IMR-90 (cell line): ENCODE measurements around the gene SYNPO. TPM values are rescaled to one million over a fixed set of nuclear protein-coding genes. Genes with fewer than 3 reads are reported as not detected.

ENCODE experiments used
- ATAC-seq: fragments of 200-7000 bp; cut with Tn5 transposase; 2 replicates; pipeline ENCODE4 v1.9.1; 2020; ENCODE audit warnings: low read depth, mild to moderate bottlenecking, moderate library complexity
- BruUV-seq: library from RNA; stranded (reverse); fragments of 400-500 nt; replicated peaks from 2 replicates; lab custom pipeline; 2021; lab: Mats Ljungman, UMichigan
- CTCF ChIA-PET: fragments of 300-600 bp; formaldehyde crosslinking; extraction: SDS; loops from one replicate; lab custom pipeline; 2021; ENCODE audit warnings: antibody characterized with exemption; lab: Yijun Ruan, JAX
- POLR2A ChIA-PET: fragments of 300-600 bp; sonication (Branson Sonifier 250); formaldehyde crosslinking; loops from one replicate; lab custom pipeline; 2022; ENCODE audit warnings: antibody characterized with exemption; ENCODE audit not compliant: unreplicated experiment; lab: Charles Lee
- DNase-seq: peaks from one replicate; pipeline ENCODE4 v3.0.0; 2013
- H2AFZ ChIP-seq: replicated peaks from 2 replicates; pipeline ENCODE3; 2013; ENCODE audit warnings: low read length, mild to moderate bottlenecking; ENCODE audit not compliant: poor library complexity
- H2AK5ac ChIP-seq: 2 replicates; pipeline ENCODE4 v1.6.1; 2013; ENCODE audit warnings: low read depth, low read length, inconsistent platforms
- H2AK9ac ChIP-seq: replicated peaks from 2 replicates; pipeline ENCODE3; 2013; ENCODE audit warnings: mild to moderate bottlenecking, low read depth, low read length, moderate library complexity; ENCODE audit not compliant: poor library complexity
- H2BK120ac ChIP-seq: 2 replicates; pipeline ENCODE4 v1.6.1; 2013; ENCODE audit warnings: low read depth, low read length, inconsistent platforms
- H2BK15ac ChIP-seq: 3 replicates; pipeline ENCODE4 v1.6.1; 2013; ENCODE audit warnings: low read depth, low read length, inconsistent platforms
- H2BK20ac ChIP-seq: 2 replicates; pipeline ENCODE4 v1.6.1; 2013; ENCODE audit warnings: low read depth, mild to moderate bottlenecking, inconsistent platforms, low read length, moderate library complexity
- H2BK5ac ChIP-seq: 2 replicates; pipeline ENCODE4 v1.6.1; 2013; ENCODE audit warnings: mild to moderate bottlenecking, low read depth, low read length, inconsistent platforms; ENCODE audit not compliant: poor library complexity, severe bottlenecking
- H3K14ac ChIP-seq: replicated peaks from 2 replicates; pipeline ENCODE4 v1.6.1; 2013; ENCODE audit warnings: low read depth, low read length, inconsistent platforms
- H3K18ac ChIP-seq: 2 replicates; pipeline ENCODE4 v1.6.1; 2013; ENCODE audit warnings: low read depth, low read length, control low read depth
- H3K23ac ChIP-seq: 2 replicates; pipeline ENCODE4 v1.6.1; 2013; ENCODE audit warnings: low read depth, low read length, inconsistent platforms
- H3K27ac ChIP-seq: 2 replicates; pipeline ENCODE4 v1.5.1; 2013; ENCODE audit warnings: mild to moderate bottlenecking, control low read depth, low read length; ENCODE audit not compliant: insufficient read depth
- H3K27me3 ChIP-seq: 2 replicates; pipeline ENCODE4 v1.6.1; 2013; ENCODE audit warnings: low read length; ENCODE audit not compliant: control insufficient read depth, insufficient read depth
- H3K36me3 ChIP-seq: 2 replicates; pipeline ENCODE4 v1.6.1; 2013; ENCODE audit warnings: low read length, mixed read lengths; ENCODE audit not compliant: control insufficient read depth, insufficient read depth
- H3K4ac ChIP-seq: 2 replicates; pipeline ENCODE4 v1.6.1; 2013; ENCODE audit warnings: low read depth, low read length, inconsistent platforms
- H3K4me1 ChIP-seq: 2 replicates; pipeline ENCODE4 v1.6.1; 2013; ENCODE audit warnings: low read length, mixed read lengths; ENCODE audit not compliant: control insufficient read depth, insufficient read depth
- H3K4me2 ChIP-seq: 2 replicates; pipeline ENCODE4 v1.6.1; 2013; ENCODE audit warnings: low read depth, mild to moderate bottlenecking, control low read depth, low read length, moderate library complexity
- H3K4me3 ChIP-seq: 2 replicates; pipeline ENCODE4 v1.5.1; 2013; ENCODE audit warnings: low read depth, mild to moderate bottlenecking, control low read depth, low read length, moderate library complexity; ENCODE audit not compliant: insufficient read depth
- H3K56ac ChIP-seq: 2 replicates; pipeline ENCODE4 v1.6.1; 2013; ENCODE audit warnings: low read length, inconsistent platforms; ENCODE audit not compliant: insufficient read depth; ENCODE audit errors: extremely low read depth
- H3K79me1 ChIP-seq, 2 experiments: 2 replicates each; pipeline ENCODE4 v1.6.1; 2013; ENCODE audit warnings: low read length in 2 of 2, inconsistent platforms in 1 of 2, low read depth in 1 of 2
- H3K9ac ChIP-seq: 2 replicates; pipeline ENCODE4 v1.6.1; 2013; ENCODE audit warnings: low read depth, low read length, control low read depth
- H3K9me1 ChIP-seq: 2 replicates; pipeline ENCODE4 v1.6.1; 2013; ENCODE audit warnings: low read length, inconsistent platforms; ENCODE audit not compliant: insufficient read depth
- H3K9me3 ChIP-seq: 2 replicates; pipeline ENCODE4 v1.6.1; 2013; ENCODE audit warnings: low read length; ENCODE audit not compliant: control insufficient read depth, insufficient read depth
- H4K20me1 ChIP-seq: 2 replicates; pipeline ENCODE4 v1.6.1; 2013; ENCODE audit warnings: low read length, inconsistent platforms; ENCODE audit not compliant: insufficient read depth
- H4K5ac ChIP-seq: 2 replicates; pipeline ENCODE4 v1.6.1; 2013; ENCODE audit warnings: mild to moderate bottlenecking, low read depth, low read length, control low read depth
- H4K8ac ChIP-seq, 2 experiments: 2 replicates each; pipeline ENCODE4 v1.6.1; 2013; ENCODE audit warnings: low read depth in 2 of 2, low read length in 2 of 2, control low read depth in 1 of 2, inconsistent platforms in 1 of 2
- H4K91ac ChIP-seq: 2 replicates; pipeline ENCODE4 v1.6.1; 2013; ENCODE audit warnings: low read depth, low read length, inconsistent platforms; ENCODE audit not compliant: insufficient read depth
- BHLHE40 ChIP-seq: fragments of 150-350 bp; IDR thresholded peaks from 2 replicates; pipeline ENCODE4 v1.6.1; 2016; ENCODE audit warnings: mild to moderate bottlenecking, low read depth, low read length
- CHD1 ChIP-seq: IDR thresholded peaks from 2 replicates; pipeline ENCODE4 v1.6.1; 2012; ENCODE audit warnings: low read depth, low read length, improper control_type of control experiment
- ELK1 ChIP-seq: fragments of 150-350 bp; IDR thresholded peaks from 2 replicates; pipeline ENCODE4 v1.6.1; 2016; ENCODE audit warnings: low read depth, mild to moderate bottlenecking, low read length, moderate library complexity, borderline replicate concordance
- FOS ChIP-seq: fragments of 150-350 bp; IDR thresholded peaks from 2 replicates; pipeline ENCODE4 v1.6.1; 2016; ENCODE audit warnings: low read depth, low read length
- MAZ ChIP-seq: IDR thresholded peaks from 2 replicates; pipeline ENCODE4 v1.6.1; 2012; ENCODE audit warnings: low read depth, mild to moderate bottlenecking, low read length, improper control_type of control experiment, moderate library complexity, borderline replicate concordance
- MXI1 ChIP-seq: IDR thresholded peaks from 2 replicates; pipeline ENCODE4 v1.6.1; 2012; ENCODE audit warnings: low read depth, mild to moderate bottlenecking, low read length, moderate library complexity, borderline replicate concordance
- NFE2L2 ChIP-seq: fragments of 150-350 bp; IDR thresholded peaks from 2 replicates; pipeline ENCODE4 v1.6.1; 2016; ENCODE audit warnings: low read depth, mild to moderate bottlenecking, low read length
- POLR2A ChIP-seq: IDR thresholded peaks from 2 replicates; pipeline ENCODE4 v1.6.1; 2012; ENCODE audit warnings: mild to moderate bottlenecking, low read depth, low read length
- RAD21 ChIP-seq: IDR thresholded peaks from 2 replicates; pipeline ENCODE4 v1.6.1; 2012; ENCODE audit warnings: low read length, improper control_type of control experiment
- RCOR1 ChIP-seq: IDR thresholded peaks from 2 replicates; pipeline ENCODE4 v1.6.1; 2012; ENCODE audit warnings: mild to moderate bottlenecking, low read length, improper control_type of control experiment; ENCODE audit not compliant: insufficient replicate concordance
- RFX5 ChIP-seq: IDR thresholded peaks from 2 replicates; pipeline ENCODE4 v1.8.0; 2012; ENCODE audit warnings: low read depth, mild to moderate bottlenecking, low read length, moderate library complexity
- WGBS, 2 experiments: methylation state at CpG; one replicate each; pipeline versions ENCODE4 v1.1.5 to v1.1.7; 2013; ENCODE audit warnings: missing lambda C conversion rate in 2 of 2; ENCODE audit not compliant: insufficient read length in 1 of 2; ENCODE audit errors: extremely low coverage in 2 of 2; 5-methylcytosine and 5-hydroxymethylcytosine counted together
- dilution Hi-C: fragments of 300-500 bp; cut with HindIII; formaldehyde crosslinking; loops from one replicate; pipeline ENCODE4 v1.14.3; 2018; ENCODE audit warnings: low sequenced_read_pairs; ENCODE audit not compliant: unreplicated experiment
- in situ Hi-C: fragments of 300-500 bp; cut with MboI; formaldehyde crosslinking; loops from 3 replicates; pipeline ENCODE4 v1.14.3; 2019; ENCODE audit warnings: low sequenced_read_pairs, inconsistent platforms, mixed read lengths
- intact Hi-C: fragments of 100-400 bp; cut with micrococcal nuclease; formaldehyde crosslinking; loops from 2 replicates; pipeline ENCODE4 v1.10.0; 2022
- polyA plus RNA-seq, 3 experiments: library from polyadenylated mRNA; depleted of rRNA; stranded (reverse); fragments of >200 nt; gene quantifications; 2 replicates each; pipeline ENCODE4 v1.2.3, GENCODE V29; 2012; ENCODE audit warnings: low replicate concordance in 1 of 3
- total RNA-seq: library from RNA; depleted of rRNA; stranded (reverse); fragments of >200 nt; gene quantifications from 2 replicates; pipeline ENCODE4 v1.2.3, GENCODE V29; 2012

Gene SYNPO
- total and polyA plus RNA-seq, 2 of the 4 experiments (the other 2 are of a cell fraction) = 3.0 to 24.8 TPM

DNA sequence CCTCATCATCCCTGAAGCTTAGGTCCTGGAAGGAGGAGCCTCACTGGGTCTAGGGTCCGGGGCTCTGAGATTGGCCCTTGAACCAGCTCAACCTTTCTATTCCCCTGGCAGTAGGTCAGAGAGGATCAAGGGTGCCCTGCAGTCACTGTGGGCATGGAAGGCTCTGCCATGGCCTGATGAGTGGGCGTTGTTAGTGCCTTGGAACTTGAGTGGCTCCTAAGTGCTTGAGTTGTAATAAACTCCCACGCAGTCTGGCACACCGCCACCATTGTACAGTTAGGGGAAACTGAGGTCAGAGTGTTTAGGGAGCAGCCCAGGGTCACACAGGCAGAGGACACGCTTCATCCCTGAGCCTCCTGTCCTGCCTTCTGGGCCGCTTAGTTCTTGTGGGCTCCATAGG lies 10.4 kb upstream of the SYNPO start:
- no peak overlapping the region for H3K56ac ChIP-seq

More for the DNA sequence above, 10.4 kb upstream of the SYNPO start:
- Histone ChIP-seq H2BK120ac (no peak overlapping the region), H3K27ac (no peak overlapping the region), H2BK15ac (no peak overlapping the region), H3K9ac (no peak overlapping the region), H3K23ac (no peak overlapping the region), H4K8ac (no peak overlapping the region), H3K14ac (no peak overlapping the region), H3K4me3 (no peak overlapping the region), H3K4ac (no peak overlapping the region), H3K27me3 (no peaks in the 10 kb centered on the region), H2AK5ac (peak overlapping the region; percentile 17), H3K79me1 (no peaks in the 10 kb centered on the region; a peak in 1 of 4 replicates), H4K91ac (no peak overlapping the region), H2AFZ (no peak overlapping the region), H3K36me3 (peaks cover 2% of the 10 kb centered on the region; the same call in 1 of the 2 replicates), H4K20me1 (no peaks in the 10 kb centered on the region; the same call in 1 of the 2 replicates), H4K5ac (no peak overlapping the region), H2BK20ac (no peak overlapping the region), H3K9me3 (no peaks in the 10 kb centered on the region), H3K18ac (no peak overlapping the region), H3K9me1 (peaks cover 21% of the 10 kb centered on the region), H3K4me1 (peaks cover 48% of the 10 kb centered on the region), H2BK5ac (no peak overlapping the region), H3K4me2 (no peak overlapping the region), H2AK9ac (no peak overlapping the region)
- dilution Hi-C loops (no loop called here), intact Hi-C loops (no loop called here), in situ Hi-C loops (no loop called here)
- ATAC-seq (no peak), DNase-seq (no peak)
- BruUV-seq = no TSS peak
- TF ChIP-seq CHD1 (no peak), NFE2L2 (no peak), POLR2A (no peak), MXI1 (no peak), MAZ (no peak), RAD21 (no peak), ELK1 (no peak), RCOR1 (no peak), RFX5 (no peak), BHLHE40 (no peak), FOS (no peak)
- no CpG with 5 or more reads among the region's 6 CpGs for WGBS, 2 experiments
- ChIA-PET CTCF (interaction anchor here (0.5 kb wide), 1 partner anchor 1105 kb away, joined by 10 read pairs; no protein-coding TSS in a partner anchor), POLR2A (no interaction called here)
